ENCODE measurements around the gene BORCS5. TPM values are rescaled to one million over a fixed set of nuclear protein-coding genes. Genes with fewer than 3 reads are reported as not detected.
"Not testable (repeated sequence)": the region's sequence is repeated elsewhere in the genome, so short reads cannot be mapped to it uniquely, and the experiment has no call there.

BORCS5 gene
- total RNA-seq, result 39.2 TPM
- 10 to 100 TPM; 25.0 to 37.7 (median 30.9) TPM for polyA plus RNA-seq

DNA sequence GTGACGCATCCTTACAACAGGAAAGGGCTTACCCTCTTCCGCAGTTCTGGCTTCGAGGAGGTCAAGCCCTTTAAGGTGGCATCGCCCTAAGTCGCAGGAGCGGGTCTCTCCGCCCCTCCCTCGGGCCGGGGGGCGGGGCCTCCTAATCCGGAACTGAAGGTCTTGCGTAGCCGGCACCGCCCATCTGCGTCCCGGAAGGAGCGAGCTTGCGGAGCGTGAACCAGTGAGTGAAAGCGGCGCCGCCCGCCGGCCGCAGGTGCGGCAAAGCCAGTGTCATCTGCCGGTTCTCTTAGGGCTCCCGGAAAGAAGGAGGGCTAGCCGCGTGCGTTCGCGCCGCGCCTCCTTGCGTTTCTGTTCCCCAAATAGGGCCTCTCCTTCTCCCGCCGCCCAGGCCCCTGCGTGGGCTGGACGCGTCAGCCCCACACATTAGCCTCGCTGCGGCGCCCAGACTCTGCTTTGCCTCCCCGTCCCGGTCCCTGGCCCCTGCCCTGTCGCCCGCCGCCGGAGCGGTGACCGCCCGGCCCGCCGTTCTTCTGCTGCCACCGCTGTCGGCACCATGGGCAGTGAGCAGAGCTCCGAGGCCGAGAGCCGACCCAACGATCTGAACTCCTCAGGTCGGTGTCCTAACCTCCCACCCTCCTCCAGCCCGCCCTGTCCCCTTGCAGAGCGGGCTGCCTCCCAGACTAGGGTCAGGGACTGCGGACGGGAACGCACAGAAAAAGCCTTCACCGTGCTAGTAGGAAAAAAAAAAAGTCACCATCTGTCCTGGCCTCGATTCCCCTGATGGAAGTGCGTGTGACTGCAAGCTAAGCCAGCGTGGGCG is at the start of gene BORCS5:
Gene BORCS5, plus strand, starts transcription at position 183 of the 823 bp plus-strand sequence. Its CDS starts 374 bp downstream, at position 557.
- Histone ChIP-seq H3K27ac (ENCODE audit: insufficient read depth, low read length, poor library complexity, severe bottlenecking) (peak within 1 kb of the TSS; percentile 97), H3K4me1 (ENCODE audit: control insufficient read depth, insufficient read depth, low read length, poor library complexity, severe bottlenecking) (peaks cover 30% of the 10 kb centered on the region), H3K27me3 (ENCODE audit: control insufficient read depth, insufficient read depth, low read length) (no peaks in the 10 kb centered on the region), H3K36me3 (ENCODE audit: control insufficient read depth, insufficient read depth, low read length) (no peaks in the 10 kb centered on the region), H3K9me3 (ENCODE audit: control insufficient read depth in 2 of 2, low read length in 2 of 2) (no peaks in the 10 kb centered on the region), H3K4me3 (ENCODE audit: low read depth, low read length) (peak within 1 kb of the TSS; percentile 94)
- peak; percentile 97 to 100 (median 97) for DNase-seq
- peaks cover 10% of the 10 kb centered on the region for H3K36me3 Mint-ChIP-seq
- peaks cover 26 to 54% (median 44%) of the 10 kb centered on the region in 4 donors for H3K4me1 Mint-ChIP-seq
- H3K27me3 Mint-ChIP-seq, result peaks cover 5% of the 10 kb centered on the region
- H3K4me3 Mint-ChIP-seq, result peak within 1 kb of the TSS; percentile 89 to 95 (median 90)
- no peaks in the 10 kb centered on the region for H3K9me3 Mint-ChIP-seq
- H3K27ac Mint-ChIP-seq, result peak within 1 kb of the TSS; percentile 98 to 100 (median 99)
- peak; percentile 91 for ATAC-seq (ENCODE audit: low read depth in 2 of 2)

- not testable (repeated sequence) for H3K9me3 ChIP-seq (ENCODE audit: control insufficient read depth in 2 of 2, low read length in 2 of 2); H3K4me3 ChIP-seq (ENCODE audit: low read depth, low read length); H3K4me3 Mint-ChIP-seq; H3K36me3 ChIP-seq (ENCODE audit: control insufficient read depth, insufficient read depth, low read length); H3K27ac ChIP-seq (ENCODE audit: insufficient read depth, low read length, poor library complexity, severe bottlenecking); H3K4me1 Mint-ChIP-seq; H3K27ac Mint-ChIP-seq; H3K4me1 ChIP-seq (ENCODE audit: control insufficient read depth, insufficient read depth, low read length, poor library complexity, severe bottlenecking); H3K36me3 Mint-ChIP-seq; ATAC-seq (ENCODE audit: low read depth in 2 of 2); DNase-seq; H3K9me3 Mint-ChIP-seq; H3K27me3 ChIP-seq (ENCODE audit: control insufficient read depth, insufficient read depth, low read length)
- H3K27me3 Mint-ChIP-seq, result peaks cover 11% of the 10 kb centered on the region
Measured at GRCh38 chr12:12310695-12311094, 46.2 kb upstream of the BORCS5 start.

- Mint-ChIP-seq H3K4me3 (no peak overlapping the region), H3K9me3 (no peaks in the 10 kb centered on the region), H3K27me3 (peaks cover 18% of the 10 kb centered on the region), H3K27ac (no peak overlapping the region), H3K36me3 (no peaks in the 10 kb centered on the region), H3K4me1 (no peaks in the 10 kb centered on the region)
- Histone ChIP-seq H3K4me3 (ENCODE audit: low read depth, low read length) (no peak overlapping the region), H3K36me3 (ENCODE audit: control insufficient read depth, insufficient read depth, low read length) (no peaks in the 10 kb centered on the region), H3K9me3 (ENCODE audit: control insufficient read depth in 2 of 2, low read length in 2 of 2) (no peaks in the 10 kb centered on the region), H3K27me3 (ENCODE audit: control insufficient read depth, insufficient read depth, low read length) (no peaks in the 10 kb centered on the region), H3K4me1 (ENCODE audit: control insufficient read depth, insufficient read depth, low read length, poor library complexity, severe bottlenecking) (no peaks in the 10 kb centered on the region), H3K27ac (ENCODE audit: insufficient read depth, low read length, poor library complexity, severe bottlenecking) (no peak overlapping the region)
- ATAC-seq (ENCODE audit: low read depth in 2 of 2), result no peak
- no peak for DNase-seq
Measured at GRCh38 chr12:12315838-12316237, 41.0 kb upstream of the BORCS5 start.

DNA sequence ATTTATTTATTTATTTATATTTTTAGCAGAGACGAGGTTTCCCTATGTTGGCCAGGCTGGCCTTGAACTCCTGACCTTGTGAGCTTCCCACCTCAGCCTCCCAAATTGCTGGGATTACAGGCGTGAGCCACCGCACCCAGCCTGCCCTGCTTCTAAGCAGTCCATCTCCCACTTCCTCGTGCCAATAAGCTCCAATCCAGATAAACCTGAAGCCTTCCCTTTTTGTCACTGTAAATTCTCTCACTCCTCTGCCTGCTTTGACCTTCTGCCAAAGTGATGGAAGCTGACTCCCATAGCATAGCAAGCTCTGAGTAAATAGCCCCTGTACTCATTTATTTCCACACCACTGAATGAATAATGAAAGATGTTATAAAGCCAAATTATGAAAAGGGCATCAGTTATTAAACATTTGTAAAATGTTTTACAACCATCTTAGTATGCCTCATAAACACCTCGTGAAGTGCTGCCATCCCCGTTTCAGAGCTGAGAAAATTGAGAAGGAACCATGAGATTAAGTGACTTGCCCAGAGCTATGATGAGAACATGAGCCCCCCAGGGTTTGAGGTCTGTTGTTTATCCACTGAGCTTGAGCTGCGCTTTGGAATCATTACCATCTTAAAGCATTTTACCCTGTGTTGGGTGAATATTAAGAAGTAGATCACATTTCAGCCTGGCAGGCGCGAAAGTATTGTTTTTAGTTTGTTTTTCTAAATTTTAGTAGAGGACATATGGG is 37.3 kb upstream of the BORCS5 start:
- Mint-ChIP-seq H3K4me1 (peaks cover 0 to 5% (median 2%) of the 10 kb centered on the region in 4 donors), H3K27me3 (peaks cover 18% of the 10 kb centered on the region), H3K27ac (peak overlapping the region in 1 of 3 donors; percentile 59), H3K9me3 (no peaks in the 10 kb centered on the region), H3K4me3 (no peak overlapping the region), H3K36me3 (no peaks in the 10 kb centered on the region)
- Histone ChIP-seq H3K36me3 (ENCODE audit: control insufficient read depth, insufficient read depth, low read length) (no peaks in the 10 kb centered on the region), H3K4me1 (ENCODE audit: control insufficient read depth, insufficient read depth, low read length, poor library complexity, severe bottlenecking) (no peaks in the 10 kb centered on the region), H3K27ac (ENCODE audit: insufficient read depth, low read length, poor library complexity, severe bottlenecking) (no peak overlapping the region), H3K9me3 (ENCODE audit: control insufficient read depth in 2 of 2, low read length in 2 of 2) (no peaks in the 10 kb centered on the region), H3K4me3 (ENCODE audit: low read depth, low read length) (no peak overlapping the region), H3K27me3 (ENCODE audit: control insufficient read depth, insufficient read depth, low read length) (no peaks in the 10 kb centered on the region)
- ATAC-seq (ENCODE audit: low read depth in 2 of 2) (no peak), DNase-seq (no peak)

DNA sequence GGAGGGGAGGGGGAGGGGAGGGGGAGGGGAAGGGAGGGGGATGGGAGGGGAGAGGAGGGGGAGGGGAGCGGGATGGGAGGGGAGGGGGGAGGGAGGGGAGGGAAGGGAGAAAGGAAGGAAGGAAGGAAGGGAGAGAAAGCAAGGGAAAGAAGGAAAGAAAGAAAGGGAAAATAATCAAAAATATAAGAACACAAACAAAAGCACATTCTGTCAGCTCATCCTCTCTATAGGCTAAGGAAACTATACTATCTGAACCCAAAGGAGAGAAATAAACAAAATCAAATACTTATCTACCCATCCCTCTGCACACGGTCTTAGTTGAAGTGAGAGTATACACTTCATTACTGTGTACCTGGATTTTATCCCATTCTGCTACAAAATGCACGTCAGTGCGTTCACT is 33.8 kb upstream of the BORCS5 start:
- no peak for DNase-seq
- no peaks in the 10 kb centered on the region for H3K9me3 ChIP-seq (ENCODE audit: control insufficient read depth in 2 of 2, low read length in 2 of 2)
- no peaks in the 10 kb centered on the region for H3K27me3 ChIP-seq (ENCODE audit: control insufficient read depth, insufficient read depth, low read length)
- peaks cover 4 to 13% (median 9%) of the 10 kb centered on the region in 4 donors for H3K4me1 Mint-ChIP-seq
- H3K4me1 ChIP-seq (ENCODE audit: control insufficient read depth, insufficient read depth, low read length, poor library complexity, severe bottlenecking), result peaks cover 10% of the 10 kb centered on the region
- no peaks in the 10 kb centered on the region for H3K36me3 ChIP-seq (ENCODE audit: control insufficient read depth, insufficient read depth, low read length)
- H3K4me3 Mint-ChIP-seq, result no peak overlapping the region
- no peaks in the 10 kb centered on the region for H3K36me3 Mint-ChIP-seq
- no peak overlapping the region for H3K27ac ChIP-seq (ENCODE audit: insufficient read depth, low read length, poor library complexity, severe bottlenecking)
- ATAC-seq (ENCODE audit: low read depth in 2 of 2), result no peak
- H3K27me3 Mint-ChIP-seq, result peaks cover 18% of the 10 kb centered on the region
- H3K9me3 Mint-ChIP-seq, result no peaks in the 10 kb centered on the region
- no peak overlapping the region for H3K27ac Mint-ChIP-seq
- H3K4me3 ChIP-seq (ENCODE audit: low read depth, low read length), result no peak overlapping the region

- peaks cover 4 to 13% (median 9%) of the 10 kb centered on the region in 4 donors for H3K4me1 Mint-ChIP-seq
- H3K27ac Mint-ChIP-seq, result peak overlapping the region in 1 of 3 donors; percentile 6
- no peaks in the 10 kb centered on the region for H3K36me3 Mint-ChIP-seq
- H3K27me3 Mint-ChIP-seq, result peaks cover 18% of the 10 kb centered on the region
- no peak for ATAC-seq (ENCODE audit: low read depth in 2 of 2)
- Histone ChIP-seq H3K9me3 (ENCODE audit: control insufficient read depth in 2 of 2, low read length in 2 of 2) (no peaks in the 10 kb centered on the region), H3K4me1 (ENCODE audit: control insufficient read depth, insufficient read depth, low read length, poor library complexity, severe bottlenecking) (peaks cover 10% of the 10 kb centered on the region), H3K27ac (ENCODE audit: insufficient read depth, low read length, poor library complexity, severe bottlenecking) (no peak overlapping the region), H3K4me3 (ENCODE audit: low read depth, low read length) (no peak overlapping the region), H3K27me3 (ENCODE audit: control insufficient read depth, insufficient read depth, low read length) (no peaks in the 10 kb centered on the region), H3K36me3 (ENCODE audit: control insufficient read depth, insufficient read depth, low read length) (no peaks in the 10 kb centered on the region)
- no peak for DNase-seq
- no peaks in the 10 kb centered on the region for H3K9me3 Mint-ChIP-seq
- no peak overlapping the region for H3K4me3 Mint-ChIP-seq
Measured at GRCh38 chr12:12323591-12323990, 33.3 kb upstream of the BORCS5 start.

- DNase-seq (no peak), ATAC-seq (ENCODE audit: low read depth in 2 of 2) (no peak)
- H3K9me3 Mint-ChIP-seq, result no peaks in the 10 kb centered on the region
- H3K27ac ChIP-seq (ENCODE audit: insufficient read depth, low read length, poor library complexity, severe bottlenecking), result no peak overlapping the region
- H3K4me1 Mint-ChIP-seq, result peaks cover 4 to 13% (median 9%) of the 10 kb centered on the region in 4 donors
- no peaks in the 10 kb centered on the region for H3K27me3 ChIP-seq (ENCODE audit: control insufficient read depth, insufficient read depth, low read length)
- H3K4me1 ChIP-seq (ENCODE audit: control insufficient read depth, insufficient read depth, low read length, poor library complexity, severe bottlenecking), result peaks cover 10% of the 10 kb centered on the region
- H3K36me3 ChIP-seq (ENCODE audit: control insufficient read depth, insufficient read depth, low read length), result no peaks in the 10 kb centered on the region
- peaks cover 14% of the 10 kb centered on the region for H3K27me3 Mint-ChIP-seq
- H3K27ac Mint-ChIP-seq, result peak overlapping the region in 1 of 3 donors; percentile 29
- no peaks in the 10 kb centered on the region for H3K36me3 Mint-ChIP-seq
- H3K9me3 ChIP-seq (ENCODE audit: control insufficient read depth in 2 of 2, low read length in 2 of 2), result no peaks in the 10 kb centered on the region
- H3K4me3 ChIP-seq (ENCODE audit: low read depth, low read length), result no peak overlapping the region
- no peak overlapping the region for H3K4me3 Mint-ChIP-seq
Measured at GRCh38 chr12:12326262-12326661, 30.6 kb upstream of the BORCS5 start.
